PC-9 (cell line): ENCODE measurements around the gene CX3CR1.

Experiments used
- EZH2 ChIP-seq: fragments of 200-600 bp; sonication (generic); IDR thresholded peaks from 2 replicates; pipeline ENCODE4 v1.8.0; 2017; ENCODE audit warnings: antibody characterized with exemption, low read depth
- TF ChIP-seq, protein P1 (sequence below): fragments of 200-600 bp; sonication (generic); conservative IDR thresholded peaks from 2 replicates; pipeline ENCODE4 v1.6.1; 2017; ENCODE audit warnings: mixed run types, antibody characterized with exemption, mild to moderate bottlenecking, moderate library complexity

DNA sequence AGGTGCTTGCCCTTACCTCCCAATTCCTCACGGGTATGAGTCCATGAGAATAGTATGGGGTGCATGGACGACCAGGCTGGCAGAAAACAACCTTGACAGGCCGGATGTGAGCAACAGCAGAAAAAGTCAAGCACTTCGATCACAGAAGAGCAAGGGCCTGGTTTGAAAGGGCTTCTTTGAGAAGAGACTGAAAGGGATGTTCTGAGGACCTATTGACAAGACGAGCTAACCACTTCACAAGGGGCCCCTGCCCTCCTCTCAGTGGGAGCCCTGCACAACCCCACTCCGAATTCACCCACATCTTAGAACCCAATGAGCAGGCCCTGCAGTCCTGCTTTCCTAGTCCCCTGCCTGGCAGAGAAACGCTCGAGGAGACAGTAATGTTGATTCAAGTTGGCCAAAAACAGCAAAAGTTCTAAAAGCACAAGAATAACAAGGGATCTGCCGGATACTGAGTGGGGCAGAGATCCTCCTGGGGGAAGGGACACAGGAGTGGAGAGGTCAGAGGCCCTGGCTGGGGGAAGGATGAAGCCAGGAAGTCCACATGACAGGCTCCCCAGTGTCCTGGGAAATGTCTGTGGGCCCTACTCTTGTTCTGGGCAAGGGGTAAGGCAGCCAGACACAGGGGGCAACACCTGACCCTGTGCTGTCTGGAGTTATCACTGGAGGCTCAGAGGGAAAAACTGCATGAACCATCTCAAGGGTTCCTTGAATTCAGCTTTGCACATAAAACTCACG lies 14.8 kb upstream of the CX3CR1 start:
- TF ChIP-seq, protein P1, sequence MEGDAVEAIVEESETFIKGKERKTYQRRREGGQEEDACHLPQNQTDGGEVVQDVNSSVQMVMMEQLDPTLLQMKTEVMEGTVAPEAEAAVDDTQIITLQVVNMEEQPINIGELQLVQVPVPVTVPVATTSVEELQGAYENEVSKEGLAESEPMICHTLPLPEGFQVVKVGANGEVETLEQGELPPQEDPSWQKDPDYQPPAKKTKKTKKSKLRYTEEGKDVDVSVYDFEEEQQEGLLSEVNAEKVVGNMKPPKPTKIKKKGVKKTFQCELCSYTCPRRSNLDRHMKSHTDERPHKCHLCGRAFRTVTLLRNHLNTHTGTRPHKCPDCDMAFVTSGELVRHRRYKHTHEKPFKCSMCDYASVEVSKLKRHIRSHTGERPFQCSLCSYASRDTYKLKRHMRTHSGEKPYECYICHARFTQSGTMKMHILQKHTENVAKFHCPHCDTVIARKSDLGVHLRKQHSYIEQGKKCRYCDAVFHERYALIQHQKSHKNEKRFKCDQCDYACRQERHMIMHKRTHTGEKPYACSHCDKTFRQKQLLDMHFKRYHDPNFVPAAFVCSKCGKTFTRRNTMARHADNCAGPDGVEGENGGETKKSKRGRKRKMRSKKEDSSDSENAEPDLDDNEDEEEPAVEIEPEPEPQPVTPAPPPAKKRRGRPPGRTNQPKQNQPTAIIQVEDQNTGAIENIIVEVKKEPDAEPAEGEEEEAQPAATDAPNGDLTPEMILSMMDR, result no peak
- no peak for TF ChIP-seq EZH2
